Right ventricle myocardium inferior (tissue), 1 donor: ENCODE data around the gene TGFB2. TPM values are rescaled to one million over a fixed set of nuclear protein-coding genes. Genes with fewer than 3 reads are reported as not detected.

Experiments
- ATAC-seq: fragments of 200-7000 bp; cut with Tn5 transposase; one replicate; pipeline ENCODE4 v1.9.1; 2020; ENCODE audit warnings: mild to moderate bottlenecking, moderate library complexity
- DNase-seq: peaks from one replicate; pipeline ENCODE4 v3.0.0; 2021; ENCODE audit errors: missing footprints
- intact Hi-C: fragments of 100-400 bp; cut with DNase I; formaldehyde crosslinking; loops from one replicate; pipeline ENCODE4 v1.11.0; 2022
- total RNA-seq: library from RNA; stranded (reverse); fragmentation: NEBNext Ultra II Directional; extraction: Animal tissue kit (Norgen Biotek cat#: 25700); gene quantifications from one replicate; pipeline ENCODE4 v1.2.1, GENCODE V29; 2021
- donor health status: DM: no; HTN: yes; CAD: no; lungs with severe emphysema.

Gene TGFB2
- total RNA-seq, 1 donor from 2014 or later = 1.6 TPM

DNA sequence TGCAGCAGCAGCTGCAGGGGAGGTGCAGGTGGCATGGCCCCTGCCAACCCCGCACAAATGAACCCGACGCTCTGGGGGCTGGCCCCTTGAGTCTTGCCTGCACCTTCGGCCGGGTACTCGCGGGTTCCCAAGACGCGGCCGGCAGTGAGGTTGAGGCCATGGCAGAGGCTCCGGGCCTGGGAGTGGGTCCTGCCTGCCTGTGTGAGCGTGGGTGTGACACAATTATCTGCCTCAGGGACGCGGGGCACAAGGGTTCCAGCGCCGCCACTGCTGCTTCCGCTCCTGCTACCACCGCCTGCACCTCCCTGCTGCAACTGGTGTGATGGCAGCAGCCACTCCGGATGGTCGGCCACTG, 20.9 kb upstream of the TGFB2 start:
- intact Hi-C loops = loop anchor here (10.0 kb wide), 1 partner anchor 1091 kb away; no protein-coding TSS in a partner anchor
- no peak for ATAC-seq
- DNase-seq = no peak

DNA sequence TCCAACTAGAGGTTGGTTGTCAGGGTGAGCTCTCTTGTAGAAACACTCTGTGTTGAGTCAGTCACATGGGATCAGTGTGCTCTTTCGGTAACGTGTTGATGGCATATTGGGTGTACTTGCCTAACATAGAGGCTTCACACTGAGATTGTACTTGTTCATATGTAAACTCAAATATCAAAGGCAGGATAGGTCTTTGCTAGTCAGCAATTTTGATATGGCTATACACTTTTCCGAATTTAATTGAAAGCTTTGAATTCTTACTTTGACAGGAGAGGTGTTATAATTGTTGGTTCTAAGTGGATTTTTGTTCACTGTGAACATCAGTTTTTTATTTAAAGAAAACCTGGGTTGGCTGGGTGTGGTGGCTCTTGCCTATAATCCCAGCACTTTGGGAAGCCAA, 16.4 kb upstream of the TGFB2 start:
- intact Hi-C loops = loop anchor here (10.0 kb wide), 1 partner anchor 1086 kb away; no protein-coding TSS in a partner anchor
- DNase-seq (no peak), ATAC-seq (no peak)

DNA sequence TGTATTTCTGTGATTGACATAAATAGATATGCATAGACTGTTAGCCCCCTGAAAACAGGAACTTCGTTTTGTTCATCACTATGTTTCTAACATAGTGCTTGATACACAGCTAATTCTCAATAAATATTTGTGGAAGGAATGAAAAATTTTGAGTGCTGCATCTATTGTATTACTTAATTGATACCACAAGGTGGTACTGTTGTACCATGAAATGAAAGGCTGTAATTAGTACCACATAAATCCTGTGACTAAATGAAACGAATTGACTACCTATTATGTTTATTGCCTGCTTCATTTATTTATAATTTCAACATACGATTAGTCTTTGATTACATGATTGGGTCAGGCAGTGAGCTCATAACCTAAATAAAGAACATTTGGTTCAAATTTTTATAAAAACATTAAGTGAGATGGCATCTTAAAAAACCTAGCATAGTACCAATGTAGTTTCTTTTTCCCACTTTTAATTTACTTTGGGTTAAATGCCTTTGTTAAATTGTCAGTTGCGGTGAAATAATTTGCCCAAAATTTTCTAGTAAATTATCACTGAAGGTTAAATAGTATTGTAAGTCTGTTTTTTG, 15.0 kb upstream of the TGFB2 start:
- DNase-seq = no peak
- intact Hi-C loops = loop anchor here (2.0 to 10.0 kb wide), 4 partner anchors 737 to 1487 kb away; no protein-coding TSS in a partner anchor
- ATAC-seq = no peak

DNA sequence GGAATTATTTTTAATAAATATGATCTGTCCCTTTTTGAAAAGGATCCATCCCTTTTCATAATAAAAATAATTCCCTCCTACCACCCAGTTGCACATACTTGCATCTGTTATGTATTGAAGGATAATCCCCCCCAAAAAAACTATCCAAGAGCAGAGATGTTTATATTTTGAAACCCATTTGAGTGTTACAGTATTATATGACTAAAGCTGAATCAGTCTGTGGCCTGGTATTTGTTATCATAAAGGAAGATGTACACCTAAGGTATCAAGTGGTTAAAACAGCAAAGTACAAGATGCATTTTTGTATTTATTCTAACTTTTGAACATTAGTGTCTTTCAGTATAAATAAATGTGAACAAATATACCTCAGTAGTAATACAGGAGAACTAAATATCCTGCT, 12.7 kb upstream of the TGFB2 start:
- ATAC-seq (no peak), DNase-seq (no peak)
- intact Hi-C loops = loop anchor here (5.0 to 10.0 kb wide), 3 partner anchors 1235 to 1485 kb away; no protein-coding TSS in a partner anchor

DNA sequence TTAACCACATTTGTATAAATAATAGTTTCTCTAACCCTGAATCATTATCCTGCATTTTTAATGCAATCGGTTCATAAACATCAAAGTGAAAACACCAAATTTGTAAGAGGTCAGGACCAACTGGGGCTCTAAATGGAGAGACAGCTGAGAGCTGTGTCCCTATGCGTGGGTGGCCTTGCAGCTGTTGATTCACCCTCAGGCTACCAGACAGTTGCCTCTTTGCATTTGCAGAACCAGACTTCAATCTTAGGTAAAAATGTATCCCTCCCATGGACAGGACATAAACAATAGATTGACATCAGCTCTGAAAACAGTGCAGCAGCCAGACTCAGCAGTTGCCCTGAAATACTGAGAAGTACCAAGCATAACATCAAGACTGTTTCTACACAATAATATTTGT, 8.8 kb upstream of the TGFB2 start:
- intact Hi-C loops = loop anchor here (10.0 kb wide), 1 partner anchor 1328 kb away; no protein-coding TSS in a partner anchor
- DNase-seq = no peak
- no peak for ATAC-seq

DNA sequence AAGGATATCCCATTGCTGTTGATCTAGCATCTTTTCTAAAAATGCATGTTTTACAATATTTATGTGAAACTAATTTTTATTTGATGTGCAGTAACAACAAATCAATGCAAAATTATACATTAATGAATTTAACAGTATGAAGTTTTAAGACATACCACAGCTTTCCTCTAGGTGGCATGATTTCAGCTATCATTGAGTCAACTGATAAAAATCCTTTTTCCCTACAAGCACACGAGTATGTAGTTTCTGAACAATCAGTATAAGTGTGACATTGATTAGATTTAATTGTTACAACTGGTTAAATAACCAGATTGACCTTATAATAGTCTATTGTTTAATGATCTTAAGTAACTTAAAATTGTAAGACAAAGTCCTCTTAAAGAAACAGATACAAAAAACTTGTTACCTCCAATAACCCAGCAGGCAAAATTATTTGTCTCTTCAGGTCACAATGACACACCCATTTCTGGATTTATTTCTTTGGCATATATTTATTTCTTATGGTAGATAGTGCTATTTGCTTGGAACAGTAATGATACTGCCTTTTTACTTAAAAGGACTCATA, 5.8 kb upstream of the TGFB2 start:
- intact Hi-C loops = loop anchor here (10.0 kb wide), 1 partner anchor 1325 kb away; no protein-coding TSS in a partner anchor
- DNase-seq (no peak), ATAC-seq (no peak)

DNA sequence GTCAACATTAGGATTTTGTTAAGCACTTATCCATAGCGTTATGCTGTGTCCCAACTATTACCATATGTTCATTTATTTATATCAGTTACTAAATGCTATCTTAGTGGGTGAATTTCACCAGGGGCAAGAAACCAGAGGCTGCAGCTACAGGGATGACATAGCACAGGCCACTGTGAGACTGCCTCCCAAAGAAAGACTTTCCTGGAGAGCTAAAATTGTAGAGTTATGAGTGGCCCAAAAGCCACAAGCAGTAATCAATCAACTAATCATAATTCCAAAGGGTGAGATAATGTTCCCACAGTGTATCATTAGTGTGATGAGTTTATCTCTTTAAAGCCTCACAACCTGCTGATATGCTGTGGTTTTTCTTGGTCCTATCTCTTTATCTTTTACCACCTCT, 3.8 kb upstream of the TGFB2 start:
- ATAC-seq (no peak), DNase-seq (no peak)
- intact Hi-C loops = loop anchor here (10.0 kb wide), 2 partner anchors 653 to 833 kb away; partner anchors contain the start of gene LYPLAL1

DNA sequence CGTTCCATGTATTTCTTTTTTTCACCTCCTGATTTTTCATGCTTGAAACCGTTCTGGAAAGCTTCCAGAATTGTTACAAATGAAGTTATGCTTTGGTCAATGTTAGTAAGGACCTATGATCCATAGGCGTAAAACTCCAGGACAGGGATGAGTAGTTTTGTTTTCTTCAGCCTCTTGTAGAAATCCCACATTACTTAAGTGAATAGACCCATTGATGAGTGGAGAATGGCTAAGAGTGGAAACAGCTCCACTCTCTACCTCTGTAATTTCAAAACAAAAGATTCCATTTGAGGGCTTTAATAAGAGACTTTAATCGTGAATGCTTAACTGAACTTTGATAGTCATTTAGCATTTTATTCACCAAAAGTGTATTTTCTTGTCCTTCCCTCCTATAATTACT, 3.0 kb upstream of the TGFB2 start:
- ATAC-seq (no peak), DNase-seq (no peak)
- intact Hi-C loops = loop anchor here (10.0 kb wide), 2 partner anchors 653 to 833 kb away; partner anchors contain the start of gene LYPLAL1

DNA sequence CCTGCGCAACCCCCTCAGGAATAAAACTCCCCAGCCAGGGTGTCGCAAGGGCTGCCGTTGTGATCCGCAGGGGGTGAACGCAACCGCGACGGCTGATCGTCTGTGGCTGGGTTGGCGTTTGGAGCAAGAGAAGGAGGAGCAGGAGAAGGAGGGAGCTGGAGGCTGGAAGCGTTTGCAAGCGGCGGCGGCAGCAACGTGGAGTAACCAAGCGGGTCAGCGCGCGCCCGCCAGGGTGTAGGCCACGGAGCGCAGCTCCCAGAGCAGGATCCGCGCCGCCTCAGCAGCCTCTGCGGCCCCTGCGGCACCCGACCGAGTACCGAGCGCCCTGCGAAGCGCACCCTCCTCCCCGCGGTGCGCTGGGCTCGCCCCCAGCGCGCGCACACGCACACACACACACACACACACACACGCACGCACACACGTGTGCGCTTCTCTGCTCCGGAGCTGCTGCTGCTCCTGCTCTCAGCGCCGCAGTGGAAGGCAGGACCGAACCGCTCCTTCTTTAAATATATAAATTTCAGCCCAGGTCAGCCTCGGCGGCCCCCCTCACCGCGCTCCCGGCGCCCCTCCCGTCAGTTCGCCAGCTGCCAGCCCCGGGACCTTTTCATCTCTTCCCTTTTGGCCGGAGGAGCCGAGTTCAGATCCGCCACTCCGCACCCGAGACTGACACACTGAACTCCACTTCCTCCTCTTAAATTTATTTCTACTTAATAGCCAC, 696 bp downstream of the TGFB2 start:
- intact Hi-C loops = loop anchor here (5.0 to 10.0 kb wide), 4 partner anchors 116 to 829 kb away; partner anchors contain the start of gene LYPLAL1
- peak; percentile 81 for ATAC-seq
- DNase-seq = peak; percentile 80

DNA sequence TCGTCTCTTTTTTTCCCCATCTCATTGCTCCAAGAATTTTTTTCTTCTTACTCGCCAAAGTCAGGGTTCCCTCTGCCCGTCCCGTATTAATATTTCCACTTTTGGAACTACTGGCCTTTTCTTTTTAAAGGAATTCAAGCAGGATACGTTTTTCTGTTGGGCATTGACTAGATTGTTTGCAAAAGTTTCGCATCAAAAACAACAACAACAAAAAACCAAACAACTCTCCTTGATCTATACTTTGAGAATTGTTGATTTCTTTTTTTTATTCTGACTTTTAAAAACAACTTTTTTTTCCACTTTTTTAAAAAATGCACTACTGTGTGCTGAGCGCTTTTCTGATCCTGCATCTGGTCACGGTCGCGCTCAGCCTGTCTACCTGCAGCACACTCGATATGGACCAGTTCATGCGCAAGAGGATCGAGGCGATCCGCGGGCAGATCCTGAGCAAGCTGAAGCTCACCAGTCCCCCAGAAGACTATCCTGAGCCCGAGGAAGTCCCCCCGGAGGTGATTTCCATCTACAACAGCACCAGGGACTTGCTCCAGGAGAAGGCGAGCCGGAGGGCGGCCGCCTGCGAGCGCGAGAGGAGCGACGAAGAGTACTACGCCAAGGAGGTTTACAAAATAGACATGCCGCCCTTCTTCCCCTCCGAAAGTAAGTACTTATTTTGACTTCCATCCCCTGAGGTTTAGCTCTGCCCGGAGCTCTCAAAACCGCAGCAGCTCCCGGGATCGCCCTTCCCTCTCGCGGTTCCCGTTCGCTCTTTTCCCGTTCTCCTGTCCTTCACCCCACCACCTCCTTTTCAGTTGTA, 1.5 kb downstream of the TGFB2 start:
- DNase-seq (peak; percentile 61), ATAC-seq (no peak)
- intact Hi-C loops = loop anchor here (5.0 to 10.0 kb wide), 4 partner anchors 116 to 828 kb away; partner anchors contain the start of gene LYPLAL1

DNA sequence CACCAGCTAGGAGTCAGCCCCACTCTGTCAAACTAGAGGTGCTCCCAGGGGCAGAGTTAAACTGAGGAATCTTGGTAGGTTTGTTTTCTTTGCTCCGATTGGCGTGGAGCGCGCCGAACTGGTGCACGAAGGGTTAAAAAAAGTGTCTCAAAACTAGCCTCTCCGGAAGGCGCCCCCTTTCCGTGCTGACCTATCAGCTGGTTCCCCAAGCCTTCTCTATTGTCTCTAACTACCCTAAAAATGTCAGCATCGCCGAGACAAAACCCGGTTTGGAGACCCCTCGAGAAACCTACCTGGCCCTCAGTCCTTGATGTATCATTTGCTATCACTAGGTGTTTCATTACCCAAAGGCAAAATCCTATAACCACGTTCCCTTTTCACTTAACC, 2.2 kb downstream of the TGFB2 start:
- no peak for ATAC-seq

DNA sequence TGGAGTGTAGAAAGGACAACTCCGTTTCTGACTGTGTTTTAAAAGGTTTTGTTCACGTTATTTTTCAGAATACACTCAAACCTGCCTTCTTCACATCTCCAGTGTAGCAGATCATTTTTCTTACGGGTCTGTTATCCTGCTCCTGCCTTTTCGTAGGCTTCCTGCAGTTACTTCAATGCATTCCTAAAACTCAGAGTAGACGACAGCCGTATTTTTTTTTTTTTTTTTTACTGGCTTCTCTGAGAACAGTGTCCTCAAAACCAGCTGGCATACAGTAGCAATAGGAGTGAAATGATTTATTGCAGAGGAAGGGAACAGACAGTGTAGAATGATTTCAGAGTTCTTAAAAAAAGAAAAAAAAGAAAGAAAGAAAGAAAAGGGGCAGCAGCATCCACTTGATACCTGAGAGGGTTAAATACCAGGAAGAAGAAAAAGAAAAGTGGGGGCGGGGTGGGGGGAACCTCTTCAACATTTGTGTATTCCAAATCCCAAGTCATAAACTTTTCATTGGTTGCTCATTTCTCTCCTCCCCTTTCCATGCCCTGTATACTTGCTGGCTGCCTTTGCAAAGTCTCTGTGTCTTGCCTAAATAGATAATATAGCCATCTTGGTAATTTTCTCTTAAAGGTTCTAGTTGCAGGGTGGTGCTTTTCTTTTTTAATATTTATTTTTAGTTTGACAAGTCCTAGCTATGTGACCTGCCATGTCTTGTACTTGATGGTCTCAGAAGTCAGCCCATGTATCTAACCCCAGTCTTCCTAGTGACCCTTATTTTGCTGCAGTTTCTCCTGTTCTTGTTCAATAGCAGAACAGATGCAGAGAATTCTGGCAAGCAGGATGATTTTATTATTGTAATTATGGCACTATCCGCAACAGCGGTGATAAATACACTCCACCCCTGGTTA, 2.8 kb downstream of the TGFB2 start:
- intact Hi-C loops = loop anchor here (5.0 to 10.0 kb wide), 4 partner anchors 114 to 827 kb away; partner anchors contain the start of gene LYPLAL1
- ATAC-seq = no peak
- DNase-seq = no peak

More for the DNA sequence above, 2.2 kb downstream of the TGFB2 start:
- intact Hi-C loops = loop anchor here (5.0 to 10.0 kb wide), 4 partner anchors 115 to 827 kb away; partner anchors contain the start of gene LYPLAL1
- DNase-seq = peak; percentile 66

DNA sequence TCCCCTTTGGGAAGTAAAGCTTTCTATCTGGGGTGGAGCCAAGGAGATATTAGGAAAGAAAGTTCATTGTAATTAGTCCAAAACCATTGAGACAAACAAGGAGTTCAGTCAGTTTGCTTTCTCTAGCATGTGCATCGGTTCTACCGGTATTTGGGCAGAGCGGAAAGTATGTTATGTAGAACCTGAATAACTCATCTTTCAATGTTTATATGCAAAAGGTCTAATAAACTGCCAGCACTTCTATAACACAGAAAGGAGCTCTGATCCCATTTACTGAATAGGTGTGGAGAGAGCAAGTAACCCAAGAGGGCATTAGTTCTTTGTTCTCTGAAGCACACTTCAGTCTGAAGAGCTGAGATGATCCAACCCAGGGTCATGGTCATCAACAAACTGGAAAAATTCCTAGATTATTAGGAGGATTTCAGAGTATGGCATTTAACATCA, 3.5 kb downstream of the TGFB2 start:
- DNase-seq = no peak
- intact Hi-C loops = loop anchor here (5.0 to 10.0 kb wide), 4 partner anchors 114 to 826 kb away; partner anchors contain the start of gene LYPLAL1
- no peak for ATAC-seq

DNA sequence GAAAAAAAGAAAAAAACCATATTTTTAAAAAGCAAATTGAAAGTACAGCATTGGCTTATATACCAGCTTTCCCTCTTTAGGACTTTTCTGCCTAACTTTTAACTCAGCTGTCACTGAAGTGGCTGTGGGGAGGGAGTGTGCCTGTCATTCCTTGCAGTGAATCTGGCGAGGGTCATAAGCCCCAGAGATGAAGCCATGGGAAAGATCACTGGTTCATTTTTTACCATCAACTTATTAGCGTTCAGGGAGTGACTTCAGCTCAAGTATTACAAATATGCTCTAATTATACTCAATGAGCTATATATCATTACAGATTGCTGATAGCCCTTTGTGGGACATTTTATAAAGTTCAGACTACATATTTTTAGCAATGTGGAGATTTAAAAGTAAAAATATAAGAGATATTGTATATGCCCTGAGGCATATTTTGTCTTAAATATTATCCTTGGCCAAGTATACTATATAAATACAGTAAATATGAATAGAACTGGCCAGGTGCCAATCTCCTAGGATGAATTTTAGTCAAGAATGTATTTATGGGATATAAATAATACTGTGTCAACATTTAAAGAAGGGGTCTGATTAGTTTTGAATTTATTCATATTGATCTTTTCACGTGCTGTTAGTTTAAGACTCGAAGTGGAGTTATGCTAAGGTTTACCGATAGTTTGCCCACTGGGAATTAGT, 4.4 kb downstream of the TGFB2 start:
- intact Hi-C loops = loop anchor here (5.0 to 10.0 kb wide), 4 partner anchors 113 to 825 kb away; partner anchors contain the start of gene LYPLAL1
- ATAC-seq = no peak

DNA sequence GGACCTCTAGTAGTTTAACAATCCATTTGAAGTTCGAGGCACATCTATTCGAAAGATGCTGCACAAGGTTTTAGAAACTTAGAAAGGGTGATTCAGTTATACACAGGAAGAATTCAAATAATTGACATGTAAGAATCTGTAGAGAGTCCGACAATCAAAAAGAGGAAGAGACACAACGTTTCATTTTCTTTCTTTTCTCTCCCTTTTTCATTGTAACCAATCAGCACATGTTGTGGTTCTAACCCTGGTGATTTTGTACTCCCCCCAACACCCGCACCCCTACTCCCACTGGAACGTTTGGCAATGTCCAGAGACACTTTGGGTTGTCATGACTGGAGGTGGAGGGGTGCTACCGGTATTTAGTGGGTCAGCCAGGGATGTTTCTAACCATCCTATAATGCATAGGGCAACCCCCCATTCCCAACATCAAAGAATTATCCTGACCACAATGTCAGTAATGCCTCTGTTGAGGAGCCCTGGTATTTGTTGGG, 4.9 kb downstream of the TGFB2 start:
- DNase-seq (no peak), ATAC-seq (no peak)
- intact Hi-C loops = no loop called here

More for the DNA sequence above, 4.4 kb downstream of the TGFB2 start:
- no peak for DNase-seq

DNA sequence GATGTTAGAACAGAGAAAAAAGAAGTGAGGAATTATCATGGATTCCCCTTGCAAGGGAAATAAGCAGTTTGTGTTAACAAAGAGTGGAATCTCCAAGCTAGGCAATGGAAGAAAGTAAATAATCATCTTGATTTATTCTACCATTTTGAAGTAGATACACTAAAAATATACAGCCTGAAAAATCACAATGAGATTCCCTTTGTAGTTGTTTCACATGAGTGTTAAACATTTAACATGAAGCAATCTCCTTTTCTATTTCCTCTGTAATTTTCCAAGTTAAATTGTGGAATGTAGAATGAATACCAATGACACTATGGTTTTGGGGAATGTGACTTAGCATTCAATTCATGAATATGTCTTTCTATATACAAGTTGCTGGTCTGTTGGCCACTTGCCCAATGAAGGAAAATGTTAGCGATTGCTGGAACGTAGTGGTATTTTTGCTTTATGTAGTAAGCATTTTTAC, 5.7 kb downstream of the TGFB2 start:
- DNase-seq = no peak
- no peak for ATAC-seq
- intact Hi-C loops = no loop called here
